ENCODE results near the gene SORCS2.

Gene SORCS2

DNA sequence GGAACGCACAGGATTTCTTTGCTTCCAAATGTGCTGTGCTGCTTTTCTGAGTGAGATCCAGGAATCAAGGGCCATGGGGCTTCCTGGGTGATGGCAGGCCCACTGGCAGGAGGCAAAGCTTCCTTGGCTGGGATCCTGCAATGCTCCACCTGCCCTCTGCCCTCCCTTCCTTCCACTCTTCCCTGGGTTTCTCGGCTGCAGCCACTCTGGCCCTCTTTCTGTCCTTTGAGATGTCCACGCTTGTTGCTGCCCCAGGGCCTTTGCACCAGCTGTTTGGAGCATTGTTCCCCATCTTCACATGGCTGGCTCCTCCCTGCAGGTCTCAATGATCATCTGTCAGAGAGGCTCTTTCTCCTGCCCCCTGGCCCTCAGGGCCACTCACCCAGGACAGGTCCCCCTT, 163.5 kb downstream of the SORCS2 start:
- no peak for DNase-seq (ENCODE audit: low read depth in 2 of 2)

DNA sequence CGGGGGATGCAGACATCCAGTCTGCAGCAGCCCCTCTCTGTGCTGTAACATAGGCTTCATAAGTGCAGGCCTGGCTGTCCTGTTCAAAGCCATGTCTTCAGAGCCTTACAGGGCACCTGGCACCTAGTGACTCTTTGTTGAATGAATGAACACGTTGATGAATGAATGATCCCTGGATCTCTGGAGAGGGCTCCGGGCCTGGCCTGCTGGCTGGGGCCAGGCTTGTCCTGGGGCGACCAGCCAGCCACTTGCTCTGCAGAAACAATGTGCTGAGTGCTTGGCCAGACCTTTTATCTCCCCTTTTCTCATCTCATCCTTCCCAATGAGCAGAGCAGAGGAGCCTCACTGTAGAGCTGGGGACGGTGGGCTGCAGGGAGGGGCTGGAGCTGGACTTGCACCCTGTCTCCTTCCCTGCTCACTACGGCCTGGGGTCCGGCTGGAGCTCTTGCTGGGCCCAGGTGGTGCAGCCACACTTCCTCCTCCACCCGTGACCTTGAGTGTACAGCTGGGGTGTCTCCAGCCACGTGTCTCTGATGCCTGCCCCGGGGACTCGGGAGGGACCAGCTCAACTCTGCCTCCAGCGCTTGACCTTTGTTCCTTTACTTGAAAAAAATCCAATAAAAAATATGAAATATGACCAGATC, 164.5 kb downstream of the SORCS2 start:
- no peak for DNase-seq (ENCODE audit: low read depth in 2 of 2)

DNA sequence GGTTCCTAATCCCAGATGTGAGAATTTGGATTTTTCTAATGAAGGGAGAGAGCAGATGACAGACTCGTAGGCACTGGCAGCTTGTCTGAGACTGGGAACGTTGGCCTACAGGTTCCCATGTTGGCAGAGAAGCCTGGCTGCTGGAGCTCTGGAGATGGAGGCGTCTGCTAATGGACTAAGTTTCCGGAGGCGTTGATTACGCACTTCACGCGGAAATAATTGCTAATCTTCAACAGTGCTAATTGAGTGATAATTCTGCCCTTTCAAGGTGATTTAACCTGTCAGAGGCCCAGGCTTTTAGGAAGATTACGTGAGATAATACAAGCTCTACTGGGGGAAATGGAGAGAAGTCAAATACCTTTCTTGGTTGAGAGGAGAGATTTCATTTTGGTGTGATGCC, 165.0 kb downstream of the SORCS2 start:
- DNase-seq (ENCODE audit: low read depth in 2 of 2), result no peak

DNA sequence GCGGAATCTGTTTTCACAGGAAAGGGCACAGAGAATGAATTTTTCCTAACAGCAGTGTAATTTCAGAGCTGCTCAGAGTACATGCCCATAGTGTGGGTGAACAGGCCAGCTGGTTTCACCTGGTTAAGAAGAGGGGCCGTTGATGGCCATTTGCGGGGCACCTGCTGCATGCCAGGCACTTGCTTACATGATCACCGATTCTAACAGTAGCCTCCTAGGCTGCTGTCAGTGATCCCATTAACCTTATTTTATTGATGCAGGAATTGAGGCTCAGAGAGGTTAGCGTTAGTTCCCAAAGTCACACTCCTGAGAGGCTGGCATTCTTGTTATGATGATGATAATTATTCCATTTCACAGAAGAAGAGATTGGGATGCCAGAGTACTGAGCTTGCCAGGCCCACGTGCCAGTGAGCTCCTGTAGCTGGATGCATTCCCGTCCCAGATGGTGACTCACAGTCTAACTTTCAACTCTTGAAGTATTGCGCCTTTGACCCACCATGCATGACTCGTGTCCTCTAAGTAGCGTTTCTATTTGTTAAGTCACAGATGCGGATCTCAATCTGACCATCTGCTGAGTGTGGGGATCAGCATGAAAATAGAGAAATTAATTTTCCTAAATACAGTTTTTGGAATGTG, 165.9 kb downstream of the SORCS2 start:
- DNase-seq (ENCODE audit: low read depth in 2 of 2), result no peak

DNA sequence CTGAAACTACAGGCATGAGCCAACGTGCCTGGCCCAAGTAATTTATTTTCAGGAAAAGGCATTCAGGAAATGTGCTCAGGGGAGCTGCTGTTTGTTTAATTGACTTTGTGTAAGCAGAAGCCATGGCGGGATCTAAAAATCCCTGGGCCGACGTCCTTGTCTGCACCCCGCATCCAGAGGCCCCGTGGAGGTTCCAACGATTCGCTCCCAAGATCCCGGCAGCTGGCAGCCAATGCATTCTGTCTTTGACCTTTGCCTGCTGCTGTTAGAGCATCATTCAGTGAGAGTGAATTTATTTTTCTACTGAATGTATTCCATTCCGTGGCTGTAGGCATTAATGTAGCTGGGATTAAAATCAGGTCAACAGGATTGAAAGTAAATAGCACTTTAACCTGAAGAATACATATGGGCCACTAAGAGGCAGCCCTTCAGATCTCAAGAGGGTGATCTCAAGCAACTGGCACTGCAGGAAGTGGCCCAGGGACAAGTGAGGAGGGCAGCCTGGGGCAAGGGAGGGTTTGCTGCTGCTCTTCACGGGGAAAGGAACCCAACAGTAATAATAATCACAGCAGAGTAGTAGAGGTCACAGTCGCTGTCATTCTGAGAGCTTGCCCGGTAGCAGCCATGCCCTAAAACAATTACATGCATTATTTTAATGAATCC, 167.2 kb downstream of the SORCS2 start:
- DNase-seq (ENCODE audit: low read depth in 2 of 2), result no peak

DNA sequence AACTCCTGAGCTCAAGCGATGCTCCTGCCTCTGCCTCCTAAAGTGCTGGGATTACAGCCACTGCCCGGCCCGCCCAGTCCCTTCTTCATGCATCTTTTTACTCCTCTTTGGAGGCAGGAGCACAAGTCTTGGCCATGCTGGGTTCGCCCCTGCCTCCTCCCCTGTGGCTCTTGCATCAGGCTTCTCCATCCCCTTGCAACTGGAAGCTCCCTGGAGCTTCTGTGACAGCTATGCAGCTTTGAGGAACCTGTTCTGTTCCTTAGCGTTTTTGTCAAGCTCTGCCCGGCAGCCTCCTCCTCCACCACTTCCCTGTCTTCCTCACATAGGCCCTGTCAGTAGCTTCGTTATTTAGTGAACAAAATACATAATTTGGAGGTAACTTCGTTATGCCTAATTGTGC, 168.5 kb downstream of the SORCS2 start:
- no peak for DNase-seq (ENCODE audit: low read depth in 2 of 2)

DNA sequence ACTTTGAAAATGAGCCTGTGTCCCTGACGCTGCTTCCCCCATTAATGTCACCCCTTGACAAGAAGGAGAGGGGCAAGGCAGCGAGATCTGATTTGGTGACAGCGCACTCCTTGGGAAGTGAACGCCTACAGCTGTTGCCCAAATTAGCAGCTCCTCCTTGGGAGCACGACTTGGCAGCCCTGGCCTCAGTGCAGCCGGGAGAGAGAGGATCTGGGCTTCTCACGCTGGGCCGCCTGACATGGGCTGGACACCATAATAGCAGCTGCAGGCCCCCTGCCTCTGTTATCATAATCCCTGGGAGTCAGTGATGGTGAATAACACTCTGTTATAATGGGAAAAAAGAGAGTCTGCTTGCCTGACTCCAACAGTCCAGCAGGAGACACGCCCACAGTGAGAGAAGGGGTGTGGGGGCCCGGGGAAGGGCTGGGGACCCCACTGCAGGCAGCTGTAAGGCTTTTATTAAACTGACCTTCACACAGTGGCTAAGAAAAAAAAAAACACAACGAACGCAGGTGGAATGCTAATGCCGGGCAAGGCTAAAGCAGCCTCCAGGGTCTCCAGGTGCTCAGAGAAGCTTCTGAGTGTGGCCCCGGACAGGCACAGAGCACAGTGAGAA, 169.1 kb downstream of the SORCS2 start:
- DNase-seq (ENCODE audit: low read depth in 2 of 2), result no peak

DNA sequence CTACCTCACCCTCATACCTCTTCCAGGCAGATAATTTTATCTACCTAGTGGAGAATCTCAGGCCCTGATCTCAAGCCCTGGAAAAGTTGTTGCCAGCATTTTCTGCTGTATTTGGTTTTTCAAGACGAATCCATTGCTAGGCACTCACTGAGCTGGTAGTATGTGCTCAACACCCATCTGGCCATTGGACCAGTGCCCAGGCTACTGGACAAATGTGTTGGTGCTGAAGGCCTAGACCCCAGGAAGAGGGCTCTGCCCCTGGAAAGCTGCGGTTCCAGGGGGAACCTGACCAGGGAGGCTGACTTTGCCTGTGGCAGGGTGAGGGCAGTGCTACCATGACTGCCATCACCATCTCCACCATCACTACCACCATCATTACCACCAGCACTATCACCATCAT, 170.0 kb downstream of the SORCS2 start:
- no peak for DNase-seq (ENCODE audit: low read depth in 2 of 2)

DNA sequence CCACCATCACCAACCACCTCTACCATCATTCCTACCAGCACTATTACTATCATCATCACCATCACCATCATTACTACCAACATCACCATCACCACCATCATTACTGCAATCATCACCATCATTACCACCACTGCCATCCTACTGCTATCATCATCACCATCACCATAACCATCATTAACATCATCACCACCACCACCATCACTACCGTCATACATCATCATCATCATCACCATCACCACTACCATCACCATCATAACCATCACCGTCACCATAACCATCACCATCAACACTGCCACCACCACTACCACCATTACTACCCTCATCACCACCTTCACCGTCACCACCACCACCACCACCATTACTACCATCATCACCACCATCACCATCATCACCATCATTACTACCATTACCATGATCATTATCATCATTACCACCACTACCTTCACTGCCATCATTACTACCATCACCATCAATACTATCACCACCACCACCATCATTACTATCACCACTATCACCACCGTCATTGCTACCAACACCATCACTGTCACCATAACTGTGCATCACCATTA, 170.6 kb downstream of the SORCS2 start:
- no peak for DNase-seq (ENCODE audit: low read depth in 2 of 2)

DNA sequence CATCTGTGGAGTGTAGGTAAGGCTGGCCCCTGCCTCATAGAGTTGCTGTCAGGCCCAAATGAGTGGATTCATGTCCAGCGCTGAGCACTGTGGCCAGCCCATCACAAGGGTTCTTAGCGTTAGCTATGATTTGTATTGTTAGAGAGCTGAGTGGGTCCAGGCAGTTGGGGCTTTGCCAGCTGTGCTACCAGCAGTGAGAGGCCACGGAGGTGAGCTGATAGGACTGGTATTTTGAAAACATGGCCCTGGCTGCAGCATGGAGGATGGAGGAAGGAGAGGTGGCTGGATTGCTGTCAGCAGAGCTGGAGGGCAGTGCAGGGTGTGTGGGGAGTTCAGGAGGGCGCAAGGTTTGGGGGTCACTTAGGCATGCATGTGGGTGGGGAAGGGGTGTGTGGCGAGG, 172.6 kb downstream of the SORCS2 start:
- no peak for DNase-seq (ENCODE audit: low read depth in 2 of 2)

DNA sequence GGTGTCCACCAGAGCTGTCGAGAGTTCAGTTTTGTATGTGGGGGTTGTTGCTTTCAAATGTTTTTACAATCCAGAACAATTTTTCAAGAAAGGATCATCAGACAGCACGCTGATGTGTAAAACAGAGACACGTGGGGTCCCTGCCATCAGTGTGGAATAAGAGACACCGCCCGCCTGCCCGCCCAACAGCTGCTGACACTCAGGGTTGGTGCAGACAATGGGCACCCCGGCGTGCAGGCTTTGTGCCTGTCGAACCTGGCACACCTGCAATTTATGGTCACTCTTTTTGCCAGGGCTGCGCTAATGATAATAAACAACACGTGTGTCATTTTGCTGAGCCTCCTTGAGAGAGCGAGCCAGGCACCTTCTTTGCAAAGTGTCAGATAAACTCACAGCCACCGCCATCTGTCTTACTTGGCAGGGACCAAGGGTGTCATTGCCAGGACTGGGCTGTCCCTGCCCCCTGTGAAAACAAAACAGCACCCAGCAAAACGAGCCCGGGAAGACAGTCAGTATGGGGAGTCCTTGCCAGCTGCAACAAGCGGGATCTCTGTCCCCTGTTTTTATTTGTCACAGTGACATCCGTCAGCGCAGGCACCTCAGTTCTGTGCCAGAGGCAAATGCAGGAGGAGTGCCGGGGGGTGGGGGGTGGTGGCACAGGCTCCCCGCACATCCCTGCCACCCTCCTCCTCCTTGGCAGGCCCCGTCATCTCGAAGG, 173.3 kb downstream of the SORCS2 start:
- no peak for DNase-seq (ENCODE audit: low read depth in 2 of 2)

DNA sequence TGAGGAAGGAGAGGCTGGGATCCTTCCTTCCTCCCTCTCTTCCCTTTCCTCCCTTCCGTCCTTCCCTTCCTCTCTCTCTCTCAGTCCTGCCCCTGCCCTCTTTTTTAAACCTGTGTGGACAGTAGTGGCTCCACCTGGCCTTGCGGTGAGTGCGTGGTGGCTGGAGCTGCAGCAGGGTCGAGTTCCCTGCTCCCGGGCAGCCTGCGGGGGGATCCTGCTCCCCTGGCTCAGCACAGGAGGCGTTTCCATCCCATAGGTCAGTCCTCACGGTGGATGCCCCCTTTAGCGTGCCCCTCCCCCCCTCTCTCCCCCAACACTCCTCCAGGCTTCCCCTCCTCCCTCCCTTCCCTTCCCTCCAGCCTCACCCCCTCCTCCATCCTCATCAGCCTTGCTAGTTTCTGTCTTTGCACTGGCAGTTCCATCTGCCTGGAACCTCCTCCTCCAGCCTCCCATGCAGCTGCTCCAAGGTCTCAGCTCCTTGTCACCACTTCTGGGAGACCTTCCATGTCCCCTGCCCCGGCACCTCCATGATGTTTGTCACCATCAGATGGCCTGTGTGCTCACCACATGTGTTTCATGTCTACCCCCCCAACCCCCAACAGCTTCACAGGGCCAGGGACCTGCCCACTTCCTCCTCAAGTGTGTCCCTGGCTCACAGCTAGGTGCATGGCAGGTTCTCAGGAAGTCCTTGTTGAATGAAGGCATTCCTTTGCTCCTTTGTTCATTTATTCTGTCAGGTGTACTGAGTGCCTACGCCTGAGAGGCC, 174.0 kb downstream of the SORCS2 start:
- DNase-seq (ENCODE audit: low read depth in 2 of 2), result no peak

DNA sequence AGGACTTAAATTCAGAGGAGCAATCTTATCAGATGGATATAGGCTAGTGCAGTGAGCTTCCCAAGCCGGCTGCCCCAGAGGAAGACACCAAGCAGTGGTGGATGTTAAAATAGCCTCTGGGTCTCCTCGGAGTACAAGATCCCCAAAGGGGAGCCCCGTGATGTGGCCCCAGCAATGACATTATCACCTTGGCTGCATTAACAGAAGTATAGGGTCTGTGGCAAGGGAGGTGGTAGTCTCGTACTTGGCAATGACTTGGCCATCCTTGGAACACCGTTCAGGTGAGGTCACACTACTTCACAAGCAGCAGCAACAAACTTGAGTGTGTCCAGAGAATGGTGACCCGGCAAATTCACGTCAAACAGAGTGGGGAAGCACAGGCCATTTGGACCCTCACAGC, 174.6 kb downstream of the SORCS2 start:
- DNase-seq (ENCODE audit: low read depth in 2 of 2), result no peak

DNA sequence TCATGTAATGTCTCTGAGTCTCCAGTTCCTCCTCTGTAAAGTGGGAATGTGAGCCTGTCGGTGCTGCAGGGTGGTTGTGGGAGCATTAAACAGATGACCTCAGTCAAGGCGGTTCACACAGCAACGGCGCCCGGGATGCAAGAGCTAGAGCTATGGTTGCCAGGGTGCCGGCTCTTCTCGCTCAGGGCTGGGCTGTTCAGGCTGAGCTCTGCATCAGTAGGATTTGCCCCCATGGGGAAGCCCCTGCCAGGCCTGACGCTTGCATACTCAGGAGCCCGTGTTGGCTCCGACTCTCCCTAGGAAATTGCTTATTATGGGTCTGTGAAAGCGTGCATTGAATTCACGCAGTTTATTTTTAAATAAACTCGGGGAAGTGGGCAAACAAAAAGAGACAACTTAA, 175.1 kb downstream of the SORCS2 start:
- DNase-seq (ENCODE audit: low read depth in 2 of 2), result no peak

DNA sequence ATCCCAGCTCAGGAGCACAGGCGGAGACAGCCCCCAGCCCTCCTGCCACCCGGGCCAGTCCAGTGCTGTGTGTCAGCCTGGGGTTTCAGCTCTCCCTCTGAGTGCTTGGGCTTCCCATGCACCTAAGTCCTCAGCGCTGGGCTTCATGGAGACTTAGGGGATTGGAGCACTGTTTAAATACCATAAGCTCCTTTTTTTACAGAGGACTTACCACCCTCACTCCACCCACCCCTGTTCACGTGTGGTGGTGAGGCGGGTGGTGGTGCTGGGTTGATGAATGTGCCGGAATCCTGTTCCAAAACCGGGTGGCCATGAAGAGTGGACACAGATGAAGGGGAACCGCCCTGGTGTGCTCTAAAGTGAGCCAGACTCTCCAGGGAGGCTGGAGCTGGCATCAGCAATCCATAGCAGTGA, 175.5 kb downstream of the SORCS2 start:
- no peak for DNase-seq (ENCODE audit: low read depth in 2 of 2)

DNA sequence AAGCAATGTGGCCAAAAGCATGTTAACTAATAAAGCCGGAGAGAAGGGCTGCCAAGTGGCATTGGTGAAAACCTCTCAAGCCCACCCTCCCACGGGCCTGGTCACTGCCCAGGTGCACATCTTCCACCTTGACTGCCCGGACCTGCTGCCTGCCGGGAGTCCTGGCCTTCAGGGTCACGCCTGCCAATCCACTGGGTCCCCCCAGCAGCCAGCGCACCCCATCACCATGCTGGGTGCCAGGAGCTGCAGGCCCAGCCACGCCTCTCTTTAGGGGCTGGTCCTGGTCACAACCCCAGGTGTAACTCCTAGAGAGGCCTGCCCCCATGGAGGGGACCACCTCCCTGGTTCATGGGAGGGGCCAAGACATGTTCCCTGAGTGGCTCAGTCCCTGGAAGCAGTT, 176.0 kb downstream of the SORCS2 start:
- DNase-seq (ENCODE audit: low read depth in 2 of 2), result no peak

DNA sequence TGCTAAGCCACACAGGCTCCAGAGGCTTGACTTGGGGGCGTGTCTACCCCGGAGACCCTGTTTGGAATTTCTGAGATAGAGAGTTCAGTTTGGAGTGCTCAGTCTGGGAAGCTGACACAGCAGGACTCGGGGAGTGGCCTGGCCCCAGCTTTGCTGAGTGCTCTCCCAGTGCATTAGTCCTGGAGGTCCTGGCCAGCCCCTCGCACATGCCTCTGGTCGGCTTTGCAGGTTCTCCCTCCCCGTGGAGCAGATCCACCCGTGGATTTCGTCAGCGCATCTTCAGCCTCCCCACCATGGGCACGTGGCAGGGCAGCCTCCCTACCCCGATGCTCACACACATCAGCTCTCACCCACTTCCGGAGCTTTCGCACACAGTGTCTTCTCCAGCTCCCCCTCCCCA, 177.2 kb downstream of the SORCS2 start:
- DNase-seq (ENCODE audit: low read depth in 2 of 2), result no peak

DNA sequence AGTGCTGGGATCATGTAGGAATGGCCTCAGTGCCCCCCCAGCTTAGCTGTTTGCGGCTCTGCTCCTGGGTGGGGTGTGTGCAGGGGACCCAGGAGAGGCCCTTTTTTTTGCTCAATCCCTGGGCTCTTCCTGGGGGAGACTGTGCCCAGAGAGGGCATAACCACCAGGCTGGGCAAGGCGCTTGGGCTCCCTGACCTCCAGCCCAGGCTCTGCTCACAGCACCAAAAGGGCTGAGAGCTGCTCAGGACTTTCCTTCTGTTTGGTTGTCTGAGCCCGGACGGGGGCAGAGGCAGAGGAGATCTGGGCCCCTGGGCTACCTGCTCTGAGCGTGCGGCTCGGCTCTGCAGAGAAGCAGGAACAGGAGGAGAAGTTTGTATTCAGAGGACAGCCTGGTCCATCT, 177.7 kb downstream of the SORCS2 start:
- no peak for DNase-seq (ENCODE audit: low read depth in 2 of 2)

DNA sequence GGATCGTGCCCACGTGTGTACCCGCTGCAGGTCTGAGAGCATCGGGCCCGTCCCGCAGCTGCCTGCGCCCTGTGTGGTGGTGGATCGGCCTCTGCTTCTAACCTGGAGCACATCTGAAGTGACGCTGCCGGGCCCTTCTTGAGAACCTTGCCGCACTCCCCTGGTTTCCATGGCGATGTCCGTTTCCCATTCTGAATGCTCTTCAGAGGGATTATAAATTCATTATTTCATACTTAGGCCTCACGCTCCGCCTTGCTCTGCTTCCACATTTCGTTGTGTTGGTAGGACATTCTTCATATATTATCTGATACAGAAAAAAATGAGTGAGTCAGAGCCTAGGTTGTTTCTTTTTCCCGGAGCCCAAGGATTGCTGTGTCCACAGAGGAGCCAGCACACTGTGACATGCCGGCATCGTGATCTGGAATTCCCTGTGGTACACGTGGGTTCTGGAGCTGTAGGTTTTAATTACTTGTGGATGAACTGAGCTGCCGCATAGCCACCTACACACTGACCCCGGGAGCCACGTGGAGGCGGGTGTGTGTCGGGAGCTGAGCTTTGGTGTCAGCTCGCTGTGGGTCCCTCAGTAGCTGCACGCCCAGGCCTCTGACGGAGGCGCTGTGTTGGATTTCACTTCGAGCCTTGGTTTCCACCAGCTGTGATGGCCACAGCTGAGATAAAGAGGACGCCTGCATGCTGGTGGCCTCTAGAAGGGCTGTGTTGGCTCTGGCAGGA, 179.0 kb downstream of the SORCS2 start:
- no peak for DNase-seq (ENCODE audit: low read depth in 2 of 2)

DNA sequence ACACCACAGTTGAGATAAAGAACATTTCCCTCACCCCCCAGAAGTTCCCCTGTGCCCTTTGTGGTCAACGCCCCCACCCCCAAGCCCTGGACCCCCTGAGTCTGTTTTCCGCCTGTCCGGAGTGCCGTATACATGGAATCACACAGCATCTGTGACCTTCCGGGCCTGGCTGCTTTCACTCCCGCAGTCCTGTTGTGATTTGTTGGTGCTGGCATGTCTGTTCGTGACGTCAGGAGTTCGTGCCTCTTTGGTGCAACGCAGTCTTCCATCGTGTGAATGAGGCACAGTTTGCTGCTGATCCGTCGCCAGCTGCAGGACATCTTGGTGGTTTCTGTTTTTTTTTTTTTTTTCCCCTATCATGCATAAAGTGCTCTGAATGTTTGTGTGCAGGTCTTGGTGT, 180.3 kb downstream of the SORCS2 start:
- DNase-seq (ENCODE audit: low read depth in 2 of 2), result no peak

DNA sequence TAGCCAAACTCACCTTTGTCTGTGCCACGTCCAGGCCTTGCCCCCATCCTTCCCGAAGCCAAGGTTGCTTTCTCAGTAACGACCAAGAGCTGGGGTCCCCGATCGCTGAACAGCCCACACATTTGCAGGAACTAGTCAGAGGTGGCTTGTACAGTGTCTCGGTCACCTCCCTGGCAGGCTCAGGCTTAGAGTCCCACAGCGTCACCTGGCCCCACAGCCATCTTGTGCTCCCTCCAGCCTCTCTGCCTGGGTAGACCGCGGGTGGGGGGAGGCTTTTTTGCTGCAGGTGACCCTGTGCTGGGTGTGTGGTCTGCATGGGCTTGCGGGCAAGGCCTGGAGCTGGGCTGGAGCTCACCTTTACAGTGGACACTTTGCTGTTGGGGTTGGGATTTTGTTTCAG, 182.2 kb downstream of the SORCS2 start:
- DNase-seq (ENCODE audit: low read depth in 2 of 2), result no peak
